ENCODE results near the gene NEDD1.

NEDD1 gene, protein sequence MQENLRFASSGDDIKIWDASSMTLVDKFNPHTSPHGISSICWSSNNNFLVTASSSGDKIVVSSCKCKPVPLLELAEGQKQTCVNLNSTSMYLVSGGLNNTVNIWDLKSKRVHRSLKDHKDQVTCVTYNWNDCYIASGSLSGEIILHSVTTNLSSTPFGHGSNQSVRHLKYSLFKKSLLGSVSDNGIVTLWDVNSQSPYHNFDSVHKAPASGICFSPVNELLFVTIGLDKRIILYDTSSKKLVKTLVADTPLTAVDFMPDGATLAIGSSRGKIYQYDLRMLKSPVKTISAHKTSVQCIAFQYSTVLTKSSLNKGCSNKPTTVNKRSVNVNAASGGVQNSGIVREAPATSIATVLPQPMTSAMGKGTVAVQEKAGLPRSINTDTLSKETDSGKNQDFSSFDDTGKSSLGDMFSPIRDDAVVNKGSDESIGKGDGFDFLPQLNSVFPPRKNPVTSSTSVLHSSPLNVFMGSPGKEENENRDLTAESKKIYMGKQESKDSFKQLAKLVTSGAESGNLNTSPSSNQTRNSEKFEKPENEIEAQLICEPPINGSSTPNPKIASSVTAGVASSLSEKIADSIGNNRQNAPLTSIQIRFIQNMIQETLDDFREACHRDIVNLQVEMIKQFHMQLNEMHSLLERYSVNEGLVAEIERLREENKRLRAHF

DNA sequence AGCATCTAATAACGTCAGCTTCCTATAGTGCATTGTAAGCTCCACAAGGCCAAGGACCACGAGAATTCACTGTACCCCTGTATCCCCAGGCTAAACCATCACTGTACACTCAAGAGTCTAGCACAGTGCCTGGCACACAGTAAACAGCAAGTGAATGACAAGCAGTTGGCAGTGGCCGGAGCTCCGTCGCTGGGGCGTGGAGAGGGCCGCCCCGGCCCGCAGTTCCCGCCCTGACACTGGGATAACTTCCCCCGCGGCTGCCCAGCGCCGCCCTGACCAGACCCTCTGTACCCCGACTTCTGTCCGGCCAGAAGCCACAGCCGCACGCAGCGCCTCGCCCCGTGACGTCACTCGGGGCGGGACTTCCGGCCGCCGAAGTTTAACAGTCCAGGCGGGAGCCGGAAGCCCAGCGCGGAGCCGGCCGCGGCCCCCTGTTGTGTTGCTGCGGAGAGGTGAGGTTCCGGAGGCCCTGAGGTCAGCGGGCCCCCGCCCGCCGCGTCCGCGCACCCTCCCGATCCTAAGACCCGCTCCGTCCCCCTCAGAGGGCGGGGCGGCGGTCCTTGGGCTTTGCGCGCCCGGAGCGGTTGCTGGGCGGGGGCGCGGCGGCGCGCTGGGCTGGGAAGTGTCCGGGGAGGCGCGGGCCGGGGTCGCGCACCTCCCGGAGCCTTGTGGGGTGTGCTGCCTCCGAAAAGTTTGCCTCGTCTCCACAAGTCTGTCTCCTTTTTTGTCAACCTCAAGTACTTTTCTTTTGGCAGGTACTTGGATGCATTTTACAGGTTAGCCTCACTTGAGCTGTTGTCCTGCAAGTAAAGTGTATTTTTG lies at the start of gene NEDD1:
NEDD1 (plus strand) TSS at position 409 of the 822 bp plus-strand sequence. CDS start 2,503 bp downstream, outside the sequence.
- peak within 1 kb of the TSS; percentile 89 for H3K4me3 ChIP-seq (ENCODE audit: low read depth, low read length)

DNA sequence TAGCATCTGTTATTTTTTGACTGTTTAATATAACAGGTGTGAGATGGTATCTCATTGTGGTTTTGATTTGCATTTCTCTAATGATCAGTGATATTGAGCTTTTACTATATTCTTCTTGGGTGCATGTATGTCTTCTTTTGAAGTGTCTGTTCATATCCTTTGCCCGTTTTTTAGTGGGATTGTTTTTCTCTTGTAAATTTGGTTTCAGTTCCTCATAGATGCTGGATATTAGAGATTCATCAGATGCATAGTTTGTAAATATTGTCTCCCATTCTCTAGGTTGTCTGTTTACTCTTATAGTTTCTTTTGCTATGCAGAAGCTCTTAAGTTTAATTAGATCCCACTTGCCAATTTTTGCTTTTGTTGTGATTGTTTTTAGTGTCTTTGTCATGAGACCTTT lies 48.9 kb upstream of the NEDD1 start:
- H3K4me3 ChIP-seq (ENCODE audit: low read depth, low read length), result no peak overlapping the region

DNA sequence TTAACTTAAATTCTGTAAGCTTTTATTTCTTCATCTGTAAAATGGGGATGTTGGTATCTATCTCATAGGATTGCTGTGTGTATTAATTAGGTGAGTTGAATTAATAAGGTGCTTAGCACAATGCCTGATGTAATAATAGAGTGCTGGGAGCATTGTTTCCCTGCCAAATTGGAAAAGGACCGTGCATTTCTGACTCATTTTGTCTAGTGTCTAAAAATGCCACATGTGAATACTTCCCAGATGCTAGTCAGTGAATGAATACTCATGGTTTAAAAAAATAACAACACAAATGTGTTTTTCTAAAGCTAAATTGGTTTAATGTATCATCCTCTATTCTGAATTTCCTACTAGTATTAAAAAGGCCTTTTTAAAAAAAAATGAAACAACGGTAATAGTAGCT lies 45.4 kb upstream of the NEDD1 start:
- H3K4me3 ChIP-seq (ENCODE audit: low read depth, low read length), result no peak overlapping the region

DNA sequence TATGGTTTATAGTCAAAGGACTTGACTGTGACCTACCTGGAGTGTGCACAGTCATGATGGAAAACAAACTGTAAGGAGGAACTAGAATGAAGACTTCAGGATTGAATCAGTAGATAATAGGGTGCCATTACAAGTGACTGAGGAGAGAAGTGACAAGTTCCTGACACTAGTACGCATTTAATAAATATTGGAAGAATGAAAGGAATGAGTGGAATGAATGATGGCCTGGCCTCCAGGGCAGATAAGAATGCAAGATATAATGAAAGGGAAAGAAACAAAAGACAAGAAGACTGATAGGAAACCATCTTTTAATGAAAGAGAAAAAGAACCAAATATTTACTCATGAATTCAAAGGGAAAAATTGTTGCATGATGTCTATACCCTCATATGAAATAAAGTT lies 44.7 kb upstream of the NEDD1 start:
- no peak overlapping the region for H3K4me3 ChIP-seq (ENCODE audit: low read depth, low read length)

DNA sequence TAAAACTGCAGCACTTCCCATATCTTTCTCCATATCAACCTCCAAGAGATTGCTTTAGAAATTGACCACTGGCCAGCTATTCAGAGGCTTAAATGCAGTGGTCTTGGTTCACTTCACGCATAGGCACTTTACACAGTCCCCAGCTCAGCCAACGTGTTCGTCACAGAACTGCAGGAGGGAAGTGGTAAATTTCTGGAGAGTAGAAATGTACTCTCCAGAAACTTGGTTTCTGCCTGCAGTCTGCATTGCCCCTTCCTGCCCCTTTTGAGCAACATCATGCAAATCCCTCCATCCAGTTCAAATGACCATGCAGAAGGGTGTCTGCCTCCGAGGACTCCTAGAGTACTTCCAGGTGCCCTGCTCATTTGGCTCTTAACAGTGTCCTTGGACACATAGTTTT lies 42.7 kb upstream of the NEDD1 start:
- H3K4me3 ChIP-seq (ENCODE audit: low read depth, low read length), result no peak overlapping the region

DNA sequence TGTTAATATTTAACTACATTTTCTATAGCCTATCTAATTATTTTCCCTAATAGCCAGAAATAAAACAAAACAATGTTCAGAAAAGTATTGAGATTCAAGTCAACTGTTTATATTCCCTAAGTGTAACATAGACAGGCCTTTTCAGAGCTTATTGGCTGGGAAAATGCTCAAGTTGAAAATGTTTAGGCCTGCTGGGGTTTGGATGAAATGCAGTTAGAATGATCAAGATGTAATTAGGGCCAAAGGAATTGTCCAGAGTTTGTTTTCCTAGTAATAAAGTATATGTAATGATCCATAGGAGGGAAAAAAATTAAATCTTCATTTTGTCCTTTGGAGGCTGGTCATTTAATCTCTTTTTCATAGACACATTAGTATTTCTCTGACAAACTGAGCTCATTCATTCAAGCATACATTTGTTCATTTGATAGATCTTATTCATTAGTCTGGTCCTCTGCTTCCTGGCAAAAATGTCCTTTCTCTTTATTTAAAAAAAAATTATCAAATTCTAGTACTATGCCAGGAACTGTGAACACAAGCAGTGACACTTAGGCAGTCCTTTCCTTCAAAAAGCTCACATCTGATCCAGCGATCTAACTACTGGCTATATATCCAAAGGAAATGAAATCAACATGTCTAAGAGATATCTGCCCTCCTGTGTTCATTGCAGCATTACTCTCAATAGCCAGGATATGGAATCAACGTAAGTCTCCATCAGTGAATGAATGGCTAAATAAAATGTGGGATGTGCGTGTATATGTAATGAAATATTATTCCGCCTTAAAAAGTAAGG lies 40.1 kb upstream of the NEDD1 start:
- H3K4me3 ChIP-seq (ENCODE audit: low read depth, low read length), result no peak overlapping the region

DNA sequence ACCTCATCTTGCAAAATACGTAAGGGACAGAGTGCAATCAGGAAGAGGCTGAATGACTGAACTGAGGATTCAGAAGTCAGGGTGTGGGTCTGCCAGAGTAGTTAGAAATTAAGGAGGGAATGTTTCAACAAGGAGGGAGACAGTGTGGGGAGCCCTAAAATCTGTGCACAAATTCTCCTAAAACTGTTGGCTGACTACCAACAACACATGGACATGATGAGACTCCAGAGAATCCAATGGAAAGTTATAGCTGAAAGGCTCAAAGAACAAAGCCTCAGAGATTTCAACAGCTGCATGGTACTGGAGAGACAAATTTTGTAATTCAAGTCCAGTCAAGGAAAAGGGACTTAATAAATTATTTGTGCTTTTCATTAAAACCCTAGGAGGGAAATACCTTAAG lies 36.1 kb upstream of the NEDD1 start:
- H3K4me3 ChIP-seq (ENCODE audit: low read depth, low read length), result no peak overlapping the region

DNA sequence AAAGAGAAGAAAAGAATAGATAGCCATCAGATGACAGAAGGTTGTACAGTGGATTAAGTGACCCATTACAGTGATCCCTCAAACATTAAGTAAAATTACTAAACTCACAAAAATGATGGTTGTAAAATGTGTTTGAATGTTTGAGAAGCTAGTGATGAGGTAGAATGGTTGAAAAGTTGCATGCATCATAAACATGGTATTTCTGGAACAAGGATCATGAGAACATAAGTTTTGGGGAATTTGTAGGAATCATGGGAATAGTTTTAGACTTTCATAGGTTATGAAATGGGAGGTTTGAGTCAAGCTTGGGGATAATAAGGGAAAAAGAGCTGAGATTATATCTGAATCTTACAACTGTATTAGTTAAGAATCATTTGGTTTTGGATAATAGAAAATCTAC lies 34.1 kb upstream of the NEDD1 start:
- no peak overlapping the region for H3K4me3 ChIP-seq (ENCODE audit: low read depth, low read length)

DNA sequence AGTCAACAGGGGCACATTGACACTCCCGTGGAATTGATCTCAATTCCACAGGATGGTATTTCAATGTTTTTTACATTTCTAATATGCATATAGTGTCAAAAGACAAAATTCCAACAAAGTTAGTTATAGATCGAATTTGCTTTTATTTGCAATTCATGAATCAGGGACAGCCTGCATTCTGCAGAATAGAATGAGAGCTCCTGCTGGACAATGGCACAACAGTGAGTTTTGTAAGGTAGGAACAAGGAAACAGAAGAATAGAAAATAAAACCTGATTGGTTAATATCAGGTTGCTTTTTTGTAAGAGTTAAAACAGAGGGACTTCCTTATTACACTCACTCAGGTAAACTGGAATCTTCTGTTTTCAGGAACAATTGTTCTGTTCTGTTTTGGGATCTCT lies 32.8 kb upstream of the NEDD1 start:
- no peak overlapping the region for H3K4me3 ChIP-seq (ENCODE audit: low read depth, low read length)

DNA sequence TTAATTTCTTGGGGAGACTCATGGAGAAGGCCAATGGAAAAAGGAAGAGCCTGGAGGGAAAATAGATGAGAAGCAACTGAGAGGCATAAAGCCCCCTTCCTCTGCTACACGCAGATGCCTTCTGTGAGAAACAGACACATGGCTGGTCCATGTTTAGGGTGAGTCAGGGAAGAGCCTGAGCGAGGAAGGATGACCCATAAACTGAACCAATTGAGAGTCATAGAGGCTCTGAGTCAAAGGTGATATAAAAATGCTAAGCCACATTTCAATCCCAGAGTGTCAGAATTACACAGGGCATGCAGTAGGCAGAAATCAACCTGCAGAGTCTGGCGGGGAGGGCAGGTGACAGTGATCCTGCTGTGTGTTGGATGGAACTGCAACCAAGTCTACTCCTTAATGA lies 30.1 kb upstream of the NEDD1 start:
- H3K4me3 ChIP-seq (ENCODE audit: low read depth, low read length), result no peak overlapping the region

DNA sequence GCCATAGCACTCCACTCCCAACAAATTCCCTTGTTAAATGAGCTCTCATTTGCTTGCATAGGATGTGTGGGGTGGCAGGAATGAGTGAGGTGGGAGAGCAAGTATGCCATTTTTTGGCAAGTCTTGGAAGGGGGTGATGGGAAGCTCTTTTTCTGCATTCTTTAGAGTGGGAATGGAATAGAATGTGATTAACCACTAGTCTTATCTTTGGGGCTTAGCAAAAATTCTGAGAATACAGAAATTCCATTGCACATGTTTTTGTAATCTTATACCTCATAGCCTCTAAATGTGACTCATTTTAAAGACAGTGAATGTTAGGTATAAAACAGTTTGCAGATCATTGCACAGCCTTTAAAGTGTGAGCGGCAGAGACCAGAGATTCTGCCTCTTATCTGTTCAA lies 28.4 kb upstream of the NEDD1 start:
- H3K4me3 ChIP-seq (ENCODE audit: low read depth, low read length), result no peak overlapping the region

DNA sequence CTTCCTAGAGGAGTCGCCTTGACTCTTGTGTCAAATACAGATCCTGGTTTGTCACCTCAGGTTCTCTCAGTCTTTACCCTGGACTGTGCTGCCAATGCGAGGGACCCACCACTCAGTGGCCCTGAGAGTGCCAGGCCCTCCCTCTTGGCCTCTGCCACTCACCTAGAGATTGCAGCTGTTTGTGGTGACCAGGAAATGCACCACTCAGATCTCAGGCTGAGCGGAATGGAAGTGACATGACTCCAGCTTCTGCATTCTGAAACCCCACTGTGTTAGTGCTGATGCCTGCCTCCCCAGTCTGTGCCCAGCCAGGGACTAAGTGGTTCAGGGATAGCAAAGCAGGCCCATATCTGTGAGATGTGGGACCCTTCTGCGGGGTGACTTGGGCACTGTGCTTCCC lies 27.8 kb upstream of the NEDD1 start:
- no peak overlapping the region for H3K4me3 ChIP-seq (ENCODE audit: low read depth, low read length)

DNA sequence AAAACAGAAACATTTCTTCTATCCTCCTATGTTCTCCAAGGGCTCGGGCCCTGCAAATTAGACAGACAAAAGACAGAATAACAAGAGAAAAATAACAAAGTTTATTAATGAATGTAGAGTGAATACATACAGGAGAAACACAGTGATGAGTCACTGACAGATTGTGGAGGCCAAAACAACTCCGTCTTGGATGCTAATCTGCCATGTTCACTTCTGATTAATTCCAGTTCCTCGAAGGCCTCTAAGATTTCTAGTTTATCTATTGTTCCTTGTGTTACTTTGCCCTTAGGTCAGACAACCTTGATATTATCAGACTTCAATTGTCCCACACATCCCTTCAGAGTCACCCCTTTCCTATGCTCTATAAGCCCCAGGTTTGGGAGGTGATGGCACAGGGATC lies 26.8 kb upstream of the NEDD1 start:
- H3K4me3 ChIP-seq (ENCODE audit: low read depth, low read length), result no peak overlapping the region

DNA sequence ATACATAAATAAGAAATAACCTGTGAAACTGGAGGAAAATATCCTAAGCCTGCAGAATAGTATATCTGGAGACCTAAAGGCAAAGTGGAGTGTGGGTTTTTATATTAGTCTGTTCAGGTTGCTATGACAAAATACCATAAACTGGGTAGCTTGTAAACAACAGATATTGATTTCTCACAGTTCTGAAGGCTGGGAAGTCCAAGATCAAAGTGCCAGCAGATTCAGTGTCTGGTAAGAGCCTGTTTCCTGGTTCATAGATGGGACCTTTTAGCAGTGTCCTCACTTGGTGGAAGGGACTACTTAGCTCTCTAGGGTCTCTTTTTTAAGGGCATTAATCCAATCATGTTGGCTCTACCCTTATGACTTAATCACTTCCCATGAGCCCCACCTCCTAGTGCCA lies 25.4 kb upstream of the NEDD1 start:
- H3K4me3 ChIP-seq (ENCODE audit: low read depth, low read length), result no peak overlapping the region

DNA sequence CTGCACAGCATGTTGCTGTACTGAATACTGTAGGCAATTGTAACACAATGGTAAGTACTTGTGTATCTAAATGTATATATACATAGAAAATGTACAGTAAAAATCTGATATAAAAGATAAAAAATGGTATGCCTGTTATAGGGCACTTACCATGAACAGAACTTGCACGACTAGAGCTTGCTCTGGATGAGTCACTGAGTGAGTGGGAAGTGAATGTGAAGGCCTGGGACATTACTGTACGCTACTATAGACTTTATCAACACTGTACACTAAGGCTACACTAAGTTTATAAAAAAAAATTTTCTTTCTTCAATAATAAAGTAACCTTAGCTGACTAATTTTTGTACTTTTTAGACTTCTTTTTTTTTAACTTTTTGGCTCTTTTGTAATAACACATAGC lies 24.2 kb upstream of the NEDD1 start:
- no peak overlapping the region for H3K4me3 ChIP-seq (ENCODE audit: low read depth, low read length)

DNA sequence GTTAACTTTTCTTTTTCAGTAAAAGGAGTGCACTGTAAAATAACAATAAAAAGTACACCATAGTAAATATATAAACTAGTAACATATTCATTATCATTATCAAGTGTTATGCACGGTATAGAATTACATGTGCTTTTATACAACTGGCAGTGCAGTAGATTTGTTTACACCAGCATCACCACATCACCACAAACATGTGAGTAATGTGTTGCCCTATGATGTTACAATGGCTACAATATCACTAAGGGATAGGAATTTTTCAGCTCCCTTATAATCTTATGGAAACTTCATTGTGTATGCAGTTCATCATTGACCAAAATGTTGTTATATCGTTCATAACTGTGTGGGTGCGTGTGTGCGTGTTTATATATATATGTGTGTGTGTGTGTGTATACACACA lies 23.5 kb upstream of the NEDD1 start:
- H3K4me3 ChIP-seq (ENCODE audit: low read depth, low read length), result no peak overlapping the region

DNA sequence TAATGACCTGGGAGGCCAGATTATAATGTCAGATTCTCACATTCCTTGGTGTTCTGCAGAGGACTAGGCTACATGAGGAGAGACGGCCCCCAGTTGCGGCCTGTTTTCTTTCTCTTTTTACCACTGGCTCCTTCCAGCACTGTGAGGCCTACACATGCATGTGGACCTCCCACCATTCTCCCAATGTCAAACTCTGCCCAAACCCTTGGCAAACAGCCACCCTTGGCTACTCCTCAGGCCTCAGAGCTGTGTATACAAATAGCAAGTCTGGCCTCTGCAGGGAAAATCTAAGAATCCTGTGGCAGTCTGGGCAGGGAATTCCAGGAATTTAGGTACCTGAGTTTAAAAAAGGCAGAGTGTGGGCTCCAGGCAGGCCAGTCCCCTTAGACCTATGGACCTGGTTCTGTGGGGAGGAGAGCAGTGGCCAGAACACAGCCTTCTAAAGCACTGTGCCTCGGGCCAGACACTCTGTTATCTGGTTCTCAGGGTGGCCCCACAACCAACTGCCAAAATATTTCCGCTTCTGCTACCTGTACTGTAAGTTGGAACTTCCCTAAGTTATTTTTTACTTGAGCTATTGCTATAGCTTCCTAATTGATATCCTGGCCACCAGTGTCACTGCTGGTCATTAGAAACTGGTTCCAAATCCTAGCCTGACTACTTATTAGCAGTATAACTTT lies 19.9 kb upstream of the NEDD1 start:
- no peak overlapping the region for H3K4me3 ChIP-seq (ENCODE audit: low read depth, low read length)

DNA sequence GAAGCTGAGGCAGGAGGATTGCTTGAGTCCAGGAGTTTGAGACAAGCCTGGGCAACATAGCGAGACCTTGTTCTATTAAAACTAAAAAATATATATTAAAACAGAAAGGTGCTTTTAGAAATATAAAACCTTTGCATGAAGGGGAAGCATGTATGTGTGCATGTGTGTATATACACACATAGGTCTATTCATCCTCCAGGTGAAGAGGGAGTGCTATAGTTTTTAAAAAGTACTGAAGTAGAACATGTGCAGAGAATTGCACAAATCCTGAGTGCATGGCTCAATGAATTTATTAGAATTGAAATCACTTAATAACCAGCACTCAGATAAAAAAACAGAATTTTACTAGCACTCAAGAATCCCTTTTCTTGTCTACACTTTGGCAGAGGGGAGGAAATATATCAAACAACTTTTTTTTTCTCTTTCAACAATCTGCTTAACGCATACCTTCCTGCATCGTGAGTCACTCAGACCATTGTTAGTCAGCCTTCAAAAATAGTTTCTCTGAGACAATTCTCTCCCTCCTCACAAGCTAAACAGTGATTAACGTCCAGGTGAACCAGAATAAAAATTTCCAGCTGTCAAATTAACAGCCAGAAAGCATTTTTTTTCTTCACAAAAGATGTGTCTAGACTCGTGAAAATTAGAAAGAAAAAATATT lies 17.7 kb upstream of the NEDD1 start:
- no peak overlapping the region for H3K4me3 ChIP-seq (ENCODE audit: low read depth, low read length)

DNA sequence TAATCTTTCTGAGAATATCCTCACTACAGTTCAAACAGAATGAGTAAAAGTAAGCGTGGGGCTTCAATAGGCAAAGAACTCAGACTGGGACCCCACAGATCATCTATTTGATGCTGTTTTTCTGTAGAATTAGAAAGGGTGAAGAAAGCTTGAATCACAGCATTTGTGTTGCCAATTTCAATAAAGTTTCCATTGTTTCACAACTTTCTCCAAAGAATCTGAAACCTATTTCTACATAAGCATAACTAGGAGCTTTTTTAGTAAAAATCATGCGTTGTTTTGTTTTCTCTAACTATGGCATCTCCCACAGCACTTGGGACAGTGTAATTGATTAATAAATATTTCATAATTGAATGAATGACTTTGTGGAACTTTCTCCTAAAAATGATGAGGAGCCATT lies 16.7 kb upstream of the NEDD1 start:
- H3K4me3 ChIP-seq (ENCODE audit: low read depth, low read length), result no peak overlapping the region

DNA sequence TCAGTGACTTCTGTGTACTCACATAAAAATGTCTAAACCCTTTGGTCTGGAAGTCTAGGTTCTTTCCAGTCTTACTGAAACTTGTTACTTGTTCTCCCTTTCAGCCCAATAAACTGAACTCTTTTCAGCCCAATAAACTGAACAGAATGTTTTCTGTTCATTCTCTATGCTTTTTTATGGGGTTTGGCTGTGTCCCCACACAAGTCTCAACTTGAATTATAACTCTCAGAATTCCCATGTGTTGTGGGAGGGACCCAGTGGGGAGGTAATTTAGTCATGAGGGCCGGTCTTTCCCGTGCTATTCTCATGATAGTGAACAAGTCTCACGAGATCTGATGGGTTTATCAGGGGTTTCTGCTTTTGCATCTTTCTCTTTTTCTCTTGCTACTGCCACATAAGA lies 15.0 kb upstream of the NEDD1 start:
- no peak overlapping the region for H3K4me3 ChIP-seq (ENCODE audit: low read depth, low read length)

Data from iPS-11a (cell line).